ENCODE measurements around the gene HSD3B7.

The HSD3B7 gene

DNA sequence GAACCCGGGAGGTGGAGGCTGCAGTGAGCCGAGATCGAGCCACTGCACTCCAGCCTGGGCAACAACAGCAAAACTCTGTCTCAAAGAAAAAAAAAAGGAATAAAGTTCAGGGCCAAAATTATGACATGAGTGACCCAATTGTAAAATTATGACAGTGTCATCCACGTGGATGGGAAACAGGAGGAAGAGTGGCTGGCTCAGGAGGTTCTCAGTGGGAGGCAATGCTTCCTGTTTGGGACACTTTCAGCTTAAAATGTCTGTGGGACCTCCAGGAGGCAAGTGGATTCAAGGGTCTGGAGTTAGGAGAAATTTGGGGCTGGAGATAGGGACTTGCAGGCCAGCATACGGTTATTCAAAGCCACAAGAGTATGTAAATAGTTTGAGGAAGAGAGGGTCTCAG lies 40.3 kb downstream of the HSD3B7 start:
- no peak for DNase-seq (ENCODE audit: low spot score)
- no peaks in the 10 kb centered on the region for H3K27me3 Mint-ChIP-seq (ENCODE audit: low read depth)
- H3K27ac Mint-ChIP-seq: no peak overlapping the region
- H3K9me3 Mint-ChIP-seq: no peaks in the 10 kb centered on the region
- no peak overlapping the region for H3K4me3 Mint-ChIP-seq
- no peaks in the 10 kb centered on the region for H3K36me3 Mint-ChIP-seq (ENCODE audit: low read depth)
- H3K4me1 Mint-ChIP-seq (ENCODE audit: low read depth): peaks cover 9% of the 10 kb centered on the region

DNA sequence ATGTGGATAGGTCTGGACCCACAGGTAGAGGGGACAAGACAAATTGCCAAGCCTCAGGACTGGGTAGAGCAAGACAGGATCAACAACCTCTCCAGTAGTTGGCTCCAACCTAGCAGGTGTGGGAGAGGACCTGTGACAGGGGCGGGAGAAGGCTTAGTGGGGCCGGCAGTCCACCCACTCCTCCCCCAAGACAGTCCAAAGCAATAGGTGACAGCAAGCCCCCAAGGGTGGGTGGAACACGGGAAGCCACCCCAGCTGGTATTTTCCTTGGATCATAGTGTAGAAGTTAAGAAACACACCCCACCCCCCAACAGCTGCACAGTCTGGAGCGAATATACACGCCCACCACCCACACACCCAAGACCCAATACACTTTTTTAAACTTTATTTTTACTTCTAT lies 44.3 kb downstream of the HSD3B7 start:
- peaks cover 4% of the 10 kb centered on the region for H3K36me3 Mint-ChIP-seq (ENCODE audit: low read depth)
- no peak overlapping the region for H3K27ac Mint-ChIP-seq
- H3K27me3 Mint-ChIP-seq (ENCODE audit: low read depth): no peaks in the 10 kb centered on the region

DNA sequence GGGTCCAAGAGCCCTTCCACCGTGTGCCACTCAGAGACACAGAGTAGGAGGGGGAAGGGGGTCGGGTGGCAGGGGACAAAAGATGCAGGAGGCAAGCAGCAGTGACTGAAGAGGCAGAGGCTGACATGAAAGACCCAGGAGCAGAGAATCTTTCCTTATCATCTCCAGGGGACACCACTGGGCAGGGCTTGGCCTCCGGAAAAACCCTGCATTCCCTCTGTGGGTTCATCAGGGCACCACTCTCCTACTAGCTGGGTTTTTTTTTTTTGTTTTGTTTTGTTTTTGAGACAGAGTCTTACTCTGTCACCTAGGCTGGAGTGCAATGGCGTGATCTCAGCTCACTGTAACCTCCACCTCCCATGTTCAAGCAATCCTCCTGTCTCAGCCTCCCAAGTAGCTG lies 46.3 kb downstream of the HSD3B7 start:
- H3K9me3 Mint-ChIP-seq: no peaks in the 10 kb centered on the region
- DNase-seq (ENCODE audit: low spot score): no peak
- no peak overlapping the region for H3K27ac Mint-ChIP-seq
- peak overlapping the region; percentile 9 for H3K4me3 Mint-ChIP-seq
- peaks cover 9% of the 10 kb centered on the region for H3K36me3 Mint-ChIP-seq (ENCODE audit: low read depth)
- no peaks in the 10 kb centered on the region for H3K27me3 Mint-ChIP-seq (ENCODE audit: low read depth)
- peaks cover 22% of the 10 kb centered on the region for H3K4me1 Mint-ChIP-seq (ENCODE audit: low read depth)

More for the DNA sequence above, 44.3 kb downstream of the HSD3B7 start:
- H3K9me3 Mint-ChIP-seq: no peaks in the 10 kb centered on the region
- peaks cover 14% of the 10 kb centered on the region for H3K4me1 Mint-ChIP-seq (ENCODE audit: low read depth)
- H3K4me3 Mint-ChIP-seq: no peak overlapping the region
- DNase-seq (ENCODE audit: low spot score): no peak

DNA sequence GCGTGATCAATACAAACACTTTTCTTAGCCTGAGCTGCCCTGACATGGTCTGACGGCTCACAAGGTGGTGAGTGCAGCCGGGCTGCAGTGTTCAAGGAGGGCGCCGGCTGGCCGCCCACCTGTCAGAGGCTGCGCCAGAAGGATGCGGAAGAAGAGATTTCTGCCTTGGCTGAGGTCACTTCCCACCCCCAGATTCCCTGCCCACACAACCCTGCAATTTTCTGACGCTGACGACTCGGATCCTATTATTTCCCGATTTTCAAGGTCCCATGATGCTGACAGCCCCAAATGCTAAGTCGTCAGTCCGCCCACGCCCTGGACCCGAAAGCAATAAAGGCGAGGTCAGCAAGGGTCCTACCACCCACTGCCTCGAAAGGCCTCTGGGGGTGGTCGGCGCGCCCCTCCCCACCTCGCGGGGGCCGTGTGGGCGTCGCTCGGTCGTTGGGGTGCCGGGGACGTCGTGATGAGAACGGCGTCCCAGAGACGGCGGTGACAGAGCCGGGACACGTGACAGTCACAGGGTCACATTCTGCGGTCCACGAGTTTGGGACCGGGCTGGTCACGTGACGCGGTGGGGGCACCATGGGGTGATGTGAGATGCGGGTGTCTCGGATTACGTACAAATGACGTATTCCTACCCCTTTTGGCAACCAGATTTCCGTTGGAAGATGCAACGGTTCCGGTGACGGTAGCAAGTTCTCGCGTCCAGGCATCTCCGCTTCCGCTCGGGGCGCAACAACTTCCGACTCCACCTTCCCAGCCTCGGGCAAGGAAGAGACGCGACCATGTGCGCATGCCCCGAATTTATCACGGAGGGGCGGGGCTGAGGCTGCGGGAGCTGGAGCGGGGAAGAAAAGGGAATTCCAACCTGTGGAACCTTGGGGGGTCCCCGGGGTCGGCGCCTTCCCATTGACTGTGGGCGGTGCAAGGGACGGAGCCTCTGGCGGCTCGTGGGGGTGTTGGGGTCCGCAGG lies 48.0 kb downstream of the HSD3B7 start, which contains the start of gene STX4:
STX4 (plus strand) TSS at position 823 of the 973 bp plus-strand sequence. CDS start 248 bp downstream, outside the sequence.
- Mint-ChIP-seq H3K27ac (peak within 1 kb of the TSS; percentile 94), H3K4me1 (ENCODE audit: low read depth) (peaks cover 22% of the 10 kb centered on the region), H3K4me3 (peak within 1 kb of the TSS; percentile 98), H3K27me3 (ENCODE audit: low read depth) (no peaks in the 10 kb centered on the region), H3K36me3 (ENCODE audit: low read depth) (peaks cover 14% of the 10 kb centered on the region), H3K9me3 (no peaks in the 10 kb centered on the region)
- DNase-seq (ENCODE audit: low spot score): peak; percentile 98

DNA sequence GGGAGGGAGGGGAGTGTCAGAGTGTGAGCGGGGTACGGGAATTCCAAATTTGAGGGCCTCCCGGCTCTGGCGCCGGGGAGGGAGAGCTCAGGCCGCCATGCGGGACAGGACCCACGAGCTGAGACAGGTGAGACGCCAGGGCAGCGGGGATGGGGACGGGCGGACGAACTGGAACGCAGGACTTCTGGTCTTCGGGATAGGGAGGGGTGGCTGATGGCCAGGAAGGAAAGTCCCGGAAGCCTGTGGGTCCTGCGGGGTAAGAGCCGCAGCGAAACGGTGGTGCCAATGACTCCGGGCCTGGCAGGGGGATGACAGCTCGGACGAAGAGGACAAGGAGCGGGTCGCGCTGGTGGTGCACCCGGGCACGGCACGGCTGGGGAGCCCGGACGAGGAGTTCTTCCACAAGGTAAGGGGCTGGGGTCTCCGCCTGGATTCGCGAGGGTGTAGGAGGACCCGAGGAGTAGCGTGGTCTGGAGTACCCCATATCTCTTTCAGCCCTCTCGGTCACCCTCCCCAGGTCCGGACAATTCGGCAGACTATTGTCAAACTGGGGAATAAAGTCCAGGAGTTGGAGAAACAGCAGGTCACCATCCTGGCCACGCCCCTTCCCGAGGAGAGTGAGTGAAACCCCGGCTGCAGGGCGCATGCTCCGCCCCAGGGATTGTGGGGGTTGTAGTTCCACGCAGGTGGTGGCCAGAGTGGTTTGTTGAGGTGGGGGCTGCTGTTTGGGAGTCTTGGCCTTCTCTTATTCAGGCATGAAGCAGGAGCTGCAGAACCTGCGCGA lies 48.9 kb downstream of the HSD3B7 start:
- peaks cover 17% of the 10 kb centered on the region for H3K36me3 Mint-ChIP-seq (ENCODE audit: low read depth)
- H3K4me3 Mint-ChIP-seq: peak overlapping the region; percentile 98
- peaks cover 22% of the 10 kb centered on the region for H3K4me1 Mint-ChIP-seq (ENCODE audit: low read depth)
- no peaks in the 10 kb centered on the region for H3K9me3 Mint-ChIP-seq
- no peaks in the 10 kb centered on the region for H3K27me3 Mint-ChIP-seq (ENCODE audit: low read depth)
- DNase-seq (ENCODE audit: low spot score): peak; percentile 87
- H3K27ac Mint-ChIP-seq: peak overlapping the region; percentile 94

DNA sequence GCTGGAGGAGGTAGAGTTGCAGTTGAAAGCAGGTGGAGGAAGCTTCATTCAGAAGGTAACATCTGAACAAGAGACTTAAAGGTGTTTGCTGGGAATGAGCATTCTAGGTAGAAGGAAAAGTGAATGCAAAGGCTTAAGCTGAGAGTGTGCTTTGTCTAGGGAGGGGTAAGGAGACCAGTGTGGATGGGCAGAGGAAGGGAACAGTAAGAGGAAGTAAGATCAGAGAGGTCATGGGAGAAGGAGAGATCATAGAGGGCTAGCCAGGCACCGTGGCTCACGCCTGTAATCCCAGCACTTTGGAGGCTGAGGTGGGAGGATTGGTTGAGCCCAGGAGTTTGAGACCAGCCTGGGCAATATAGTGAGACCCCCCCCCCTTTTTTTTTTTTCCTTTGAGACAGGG lies 51.7 kb downstream of the HSD3B7 start:
- DNase-seq (ENCODE audit: low spot score): no peak
- Mint-ChIP-seq H3K27me3 (ENCODE audit: low read depth) (no peaks in the 10 kb centered on the region), H3K36me3 (ENCODE audit: low read depth) (peaks cover 22% of the 10 kb centered on the region), H3K4me1 (ENCODE audit: low read depth) (peaks cover 20% of the 10 kb centered on the region), H3K9me3 (no peaks in the 10 kb centered on the region), H3K27ac (no peak overlapping the region), H3K4me3 (no peak overlapping the region)

Measured in T-helper 2 cell treated with Interferon-gamma antibody and Interleukin-4, amounts not matched to agents 5 μg/mL and 100 μg/mL, for 36 hours (primary cell).